ENCODE results near the gene ITK.

Gene ITK

DNA sequence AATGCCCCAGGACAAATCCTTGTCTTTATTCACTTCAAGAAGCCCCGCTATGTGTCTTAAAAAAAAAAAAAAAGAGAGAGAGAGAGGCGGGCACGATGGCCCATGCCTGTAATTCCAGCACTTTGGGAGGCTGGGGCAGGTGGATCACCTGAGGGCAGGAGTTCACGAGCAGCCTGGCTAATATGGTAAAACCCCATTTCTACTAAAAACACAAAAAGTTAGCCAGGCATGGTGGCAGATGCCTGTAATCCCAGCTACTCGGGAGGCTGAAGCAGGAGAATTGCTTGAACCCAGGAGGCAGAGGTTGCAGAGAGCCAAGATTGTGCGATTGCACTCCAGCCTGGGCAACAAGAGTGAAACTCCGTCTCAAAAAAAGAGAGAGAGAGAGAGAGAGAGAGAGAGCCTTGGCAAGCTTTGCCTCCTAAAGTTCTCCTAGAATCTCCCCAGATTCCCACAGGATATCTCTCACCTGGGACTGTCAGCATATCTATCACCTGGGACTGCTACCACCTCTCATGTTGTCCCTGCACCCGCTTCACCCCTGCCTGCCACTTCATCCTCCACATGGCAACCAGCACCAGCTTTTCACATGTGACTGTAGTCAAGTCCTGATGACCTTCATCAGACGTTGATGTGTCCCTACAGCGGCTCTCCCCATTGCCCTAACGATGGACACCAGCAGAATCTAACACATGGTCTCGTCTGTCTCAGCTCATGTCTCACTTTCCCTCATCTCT is 5.8 kb downstream of the ITK start:
- Histone ChIP-seq H3K9ac (no peak overlapping the region), H2AFZ (no peak overlapping the region), H3K27ac (no peak overlapping the region), H3K9me3 (ENCODE audit: control insufficient read depth, low read length) (no peaks in the 10 kb centered on the region), H3K4me2 (ENCODE audit: low read length) (no peak overlapping the region), H3K79me2 (no peaks in the 10 kb centered on the region), H3K4me1 (no peaks in the 10 kb centered on the region), H3K27me3 (ENCODE audit: control insufficient read depth, insufficient read depth, low read length) (no peaks in the 10 kb centered on the region), H3K4me3 (ENCODE audit: low read depth, low read length) (no peak overlapping the region), H3K36me3 (ENCODE audit: control insufficient read depth, insufficient read depth, low read length) (no peaks in the 10 kb centered on the region)
- no peak for TF ChIP-seq CTCF (IDR thresholded peaks at IDR 0.05)

DNA sequence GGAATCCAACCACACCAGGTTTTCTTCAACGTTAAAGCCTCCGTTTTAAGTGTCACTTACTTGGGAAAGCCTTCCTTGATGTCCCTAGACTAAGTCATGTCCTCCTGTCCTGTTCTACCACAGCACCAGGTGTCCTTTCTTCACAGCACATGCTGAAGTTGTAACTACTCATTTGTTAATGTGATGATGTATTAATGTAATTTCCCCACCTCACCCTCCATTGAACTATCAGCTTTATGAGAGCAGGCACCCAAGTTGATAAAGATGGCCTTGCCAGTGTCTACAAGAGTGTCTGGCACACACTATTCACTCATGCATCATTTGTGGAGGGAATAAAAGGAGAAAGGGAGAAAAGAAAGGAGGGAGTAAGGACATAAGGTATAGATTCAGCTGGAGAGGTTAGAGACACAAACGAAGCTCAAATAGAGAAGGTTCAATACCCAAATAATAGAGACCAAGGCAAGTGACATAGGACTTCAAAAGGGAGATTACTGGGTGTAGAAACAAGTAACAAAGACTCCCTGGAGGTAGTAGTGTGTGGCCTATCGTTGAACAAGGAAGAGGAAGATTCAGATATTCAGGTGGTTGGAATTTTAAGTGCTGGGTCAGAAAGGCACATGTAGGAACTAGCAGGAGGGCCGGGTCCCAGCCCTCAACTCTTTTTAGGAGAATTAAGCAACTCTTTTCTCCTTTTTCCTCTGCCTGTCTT is 6.6 kb downstream of the ITK start:
- no peak for TF ChIP-seq CTCF (IDR thresholded peaks at IDR 0.05)
- Histone ChIP-seq H3K4me3 (ENCODE audit: low read depth, low read length) (no peak overlapping the region), H3K4me2 (ENCODE audit: low read length) (no peak overlapping the region)

GRCh38 chr5:157188270-157188669 is 7.6 kb downstream of the ITK start:
- H3K9me3 ChIP-seq (ENCODE audit: control insufficient read depth, low read length), result no peaks in the 10 kb centered on the region
- no peak overlapping the region for H3K4me2 ChIP-seq (ENCODE audit: low read length)
- TF ChIP-seq CTCF (IDR thresholded peaks at IDR 0.05), result no peak
- H3K9ac ChIP-seq, result no peak overlapping the region
- no peak overlapping the region for H3K4me3 ChIP-seq (ENCODE audit: low read depth, low read length)
- no peaks in the 10 kb centered on the region for H3K4me1 ChIP-seq
- no peaks in the 10 kb centered on the region for H3K36me3 ChIP-seq (ENCODE audit: control insufficient read depth, insufficient read depth, low read length)
- no peak overlapping the region for H2AFZ ChIP-seq
- H3K79me2 ChIP-seq, result no peaks in the 10 kb centered on the region
- H3K27me3 ChIP-seq (ENCODE audit: control insufficient read depth, insufficient read depth, low read length), result no peaks in the 10 kb centered on the region
- H3K27ac ChIP-seq, result no peak overlapping the region

More for the DNA sequence above, 6.6 kb downstream of the ITK start:
- H3K4me1 ChIP-seq, result no peaks in the 10 kb centered on the region
- H3K27ac ChIP-seq, result no peak overlapping the region
- H2AFZ ChIP-seq, result no peak overlapping the region
- no peak overlapping the region for H3K9ac ChIP-seq
- H3K79me2 ChIP-seq, result no peaks in the 10 kb centered on the region
- no peaks in the 10 kb centered on the region for H3K36me3 ChIP-seq (ENCODE audit: control insufficient read depth, insufficient read depth, low read length)
- H3K9me3 ChIP-seq (ENCODE audit: control insufficient read depth, low read length), result no peaks in the 10 kb centered on the region
- H3K27me3 ChIP-seq (ENCODE audit: control insufficient read depth, insufficient read depth, low read length), result no peaks in the 10 kb centered on the region

- Histone ChIP-seq H3K27me3 (ENCODE audit: control insufficient read depth, insufficient read depth, low read length) (no peaks in the 10 kb centered on the region), H3K4me2 (ENCODE audit: low read length) (no peak overlapping the region), H3K9me3 (ENCODE audit: control insufficient read depth, low read length) (no peaks in the 10 kb centered on the region), H3K4me3 (ENCODE audit: low read depth, low read length) (no peak overlapping the region), H3K27ac (no peak overlapping the region), H2AFZ (no peak overlapping the region), H3K36me3 (ENCODE audit: control insufficient read depth, insufficient read depth, low read length) (no peaks in the 10 kb centered on the region), H3K79me2 (no peaks in the 10 kb centered on the region), H3K9ac (no peak overlapping the region), H3K4me1 (no peaks in the 10 kb centered on the region)
- no peak for TF ChIP-seq CTCF (IDR thresholded peaks at IDR 0.05)
Measured at GRCh38 chr5:157189223-157189622, 8.6 kb downstream of the ITK start.

Measured in parathyroid adenoma (tissue), 2 donors.